ENCODE measurements around the gene HSDL2. TPM values are rescaled to one million over a fixed set of nuclear protein-coding genes. Genes with fewer than 3 reads are reported as not detected.
A peak's percentile ranks its signal among the peaks of the same experiment; 100 is the strongest.

The HSDL2 gene
- total and polyA plus RNA-seq, 10 of the 15 experiments (the other 5 are each of a cell fraction or from before 2014, with no cell fraction given): 20.9 to 46.1 (median 27.0) TPM

DNA sequence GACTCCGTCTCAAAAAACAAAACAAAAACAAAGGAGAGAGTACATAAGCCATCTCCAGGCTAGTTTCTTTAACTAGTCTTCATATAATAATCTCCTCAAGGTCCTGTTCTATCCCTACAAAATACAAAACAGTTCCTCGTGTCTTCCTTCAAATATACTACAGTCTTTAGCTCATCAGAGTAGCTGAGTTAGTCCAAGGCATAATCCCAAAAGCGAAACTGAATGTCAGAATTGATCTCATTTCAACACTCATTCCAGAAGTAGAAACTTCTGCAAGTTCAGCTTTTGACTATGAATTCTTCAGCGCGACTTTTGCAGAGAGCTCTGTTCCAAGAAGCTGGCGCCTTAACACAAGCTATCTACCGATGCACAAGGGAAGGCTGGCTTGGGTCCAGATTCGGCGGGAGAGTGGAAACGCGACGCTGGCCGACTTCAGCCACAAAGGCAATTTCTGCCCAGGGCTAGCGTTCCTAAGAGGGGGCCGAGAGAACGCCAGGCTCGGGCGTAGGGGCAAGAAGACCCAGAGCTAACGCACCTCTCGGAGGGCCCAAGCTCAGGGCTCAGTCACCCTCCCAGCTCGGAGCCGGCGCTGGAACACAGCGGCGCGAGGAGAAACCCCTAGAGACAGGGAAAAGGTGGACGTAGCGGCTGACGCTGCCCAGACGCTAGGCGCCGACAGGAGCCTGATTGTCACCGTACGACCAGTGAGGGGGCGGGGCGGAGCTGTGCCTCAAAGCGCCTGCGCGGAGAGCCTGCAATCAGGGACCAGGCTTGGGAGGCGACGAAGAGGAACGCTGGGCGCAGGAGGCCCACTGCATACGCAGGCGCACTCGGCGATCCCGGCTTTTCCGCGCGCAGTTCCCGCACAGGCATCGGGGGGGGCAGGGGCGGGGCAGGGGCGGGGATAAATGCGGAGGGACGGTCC is 469 bp upstream of the HSDL2 start (continued):
- TF ChIP-seq POLR2AphosphoS2 (IDR thresholded peaks at IDR 0.05; ENCODE audit: low read depth, low read length) (no peak), SRF (IDR thresholded peaks at IDR 0.05; ENCODE audit: low read depth in 2 of 2, low read length in 2 of 2) (no peak), POLR2A (IDR thresholded peaks at IDR 0.05; ENCODE audit: low read depth, low read length) (peak; percentile 86), MTA3 (IDR thresholded peaks at IDR 0.05; ENCODE audit: borderline replicate concordance, low read length) (no peak), SMARCA5 (IDR thresholded peaks at IDR 0.05) (peak; percentile 53; the same call in 1 of the 2 replicates), ZBED1 (IDR thresholded peaks at IDR 0.05; ENCODE audit: borderline replicate concordance) (no peak), CREM (IDR thresholded peaks at IDR 0.05; ENCODE audit: low read depth) (no peak; the same call in 1 of the 2 replicates), POU2F2 (IDR thresholded peaks at IDR 0.05; ENCODE audit: borderline replicate concordance, low read depth, low read length) (no peak), E2F4 (IDR thresholded peaks at IDR 0.05; ENCODE audit: low read depth, low read length) (no peak), CHD1 (IDR thresholded peaks at IDR 0.05; ENCODE audit: low read depth, low read length) (no peak), SP1 (IDR thresholded peaks at IDR 0.05; ENCODE audit: low read depth, low read length) (peak; percentile 6), MEF2A (IDR thresholded peaks at IDR 0.05; ENCODE audit: insufficient read depth, low read depth, low read length) (0 out of 2 replicates have a peak, but pooled peaks have one; percentile 38), IRF4 (IDR thresholded peaks at IDR 0.05; ENCODE audit: low read depth, low read length) (peak; percentile 75), SREBF1 (IDR thresholded peaks at IDR 0.05; ENCODE audit: low read length) (no peak), SIN3A (IDR thresholded peaks at IDR 0.05; ENCODE audit: low read depth, low read length) (no peak), RELA (IDR thresholded peaks at IDR 0.05; ENCODE audit: borderline replicate concordance, partially characterized antibody) (no peak), RAD21 (IDR thresholded peaks at IDR 0.05; ENCODE audit: insufficient read depth, low read depth, low read length) (no peak), PAX8 (IDR thresholded peaks at IDR 0.05) (no peak), SUZ12 (IDR thresholded peaks at IDR 0.05; ENCODE audit: unreplicated experiment) (no peak), HCFC1 (IDR thresholded peaks at IDR 0.05; ENCODE audit: low read length) (peak; percentile 10; the same call in 1 of the 2 replicates), KDM1A (IDR thresholded peaks at IDR 0.05; ENCODE audit: borderline replicate concordance) (no peak), TCF7 (IDR thresholded peaks at IDR 0.05; ENCODE audit: borderline replicate concordance) (no peak), KAT2A (conservative IDR thresholded peaks at IDR 0.05; ENCODE audit: control insufficient read depth, low read depth, low read length) (no peak), HDAC2 (IDR thresholded peaks at IDR 0.05) (no peak)
- TF ChIP-seq, protein P1, sequence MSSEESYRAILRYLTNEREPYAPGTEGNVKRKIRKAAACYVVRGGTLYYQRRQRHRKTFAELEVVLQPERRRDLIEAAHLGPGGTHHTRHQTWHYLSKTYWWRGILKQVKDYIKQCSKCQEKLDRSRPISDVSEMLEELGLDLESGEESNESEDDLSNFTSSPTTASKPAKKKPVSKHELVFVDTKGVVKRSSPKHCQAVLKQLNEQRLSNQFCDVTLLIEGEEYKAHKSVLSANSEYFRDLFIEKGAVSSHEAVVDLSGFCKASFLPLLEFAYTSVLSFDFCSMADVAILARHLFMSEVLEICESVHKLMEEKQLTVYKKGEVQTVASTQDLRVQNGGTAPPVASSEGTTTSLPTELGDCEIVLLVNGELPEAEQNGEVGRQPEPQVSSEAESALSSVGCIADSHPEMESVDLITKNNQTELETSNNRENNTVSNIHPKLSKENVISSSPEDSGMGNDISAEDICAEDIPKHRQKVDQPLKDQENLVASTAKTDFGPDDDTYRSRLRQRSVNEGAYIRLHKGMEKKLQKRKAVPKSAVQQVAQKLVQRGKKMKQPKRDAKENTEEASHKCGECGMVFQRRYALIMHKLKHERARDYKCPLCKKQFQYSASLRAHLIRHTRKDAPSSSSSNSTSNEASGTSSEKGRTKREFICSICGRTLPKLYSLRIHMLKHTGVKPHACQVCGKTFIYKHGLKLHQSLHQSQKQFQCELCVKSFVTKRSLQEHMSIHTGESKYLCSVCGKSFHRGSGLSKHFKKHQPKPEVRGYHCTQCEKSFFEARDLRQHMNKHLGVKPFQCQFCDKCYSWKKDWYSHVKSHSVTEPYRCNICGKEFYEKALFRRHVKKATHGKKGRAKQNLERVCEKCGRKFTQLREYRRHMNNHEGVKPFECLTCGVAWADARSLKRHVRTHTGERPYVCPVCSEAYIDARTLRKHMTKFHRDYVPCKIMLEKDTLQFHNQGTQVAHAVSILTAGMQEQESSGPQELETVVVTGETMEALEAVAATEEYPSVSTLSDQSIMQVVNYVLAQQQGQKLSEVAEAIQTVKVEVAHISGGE (CRISPR knock-in tag; IDR thresholded peaks at IDR 0.05): no peak
- TF ChIP-seq, protein P2, sequence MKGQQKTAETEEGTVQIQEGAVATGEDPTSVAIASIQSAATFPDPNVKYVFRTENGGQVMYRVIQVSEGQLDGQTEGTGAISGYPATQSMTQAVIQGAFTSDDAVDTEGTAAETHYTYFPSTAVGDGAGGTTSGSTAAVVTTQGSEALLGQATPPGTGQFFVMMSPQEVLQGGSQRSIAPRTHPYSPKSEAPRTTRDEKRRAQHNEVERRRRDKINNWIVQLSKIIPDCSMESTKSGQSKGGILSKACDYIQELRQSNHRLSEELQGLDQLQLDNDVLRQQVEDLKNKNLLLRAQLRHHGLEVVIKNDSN (IDR thresholded peaks at IDR 0.05; ENCODE audit: borderline replicate concordance, extremely low read length, insufficient read depth, low read depth, low read length): no peak
